GM23248 (cell line): ENCODE results near the gene PHLDB3.

Source experiments
- EZH2 ChIP-seq: fragments of 200-600 bp; sonication (generic); IDR thresholded peaks from 2 replicates; pipeline ENCODE4 v1.6.1; 2018; ENCODE audit warnings: antibody characterized with exemption, mild to moderate bottlenecking; ENCODE audit not compliant: insufficient read depth, poor library complexity, severe bottlenecking
- EZH2phosphoT487 ChIP-seq: fragments of 200-600 bp; sonication (generic); IDR thresholded peaks from 2 replicates; pipeline ENCODE4 v1.6.1; 2018; ENCODE audit warnings: antibody characterized with exemption, moderate library complexity, mild to moderate bottlenecking, low read depth; ENCODE audit not compliant: insufficient read depth

- TF ChIP-seq EZH2phosphoT487 (no peak), EZH2 (no peak)
Measured at GRCh38 chr19:43541920-43542650, 37.5 kb upstream of the PHLDB3 start.
